Effector memory CD8-positive, alpha-beta T cell (primary cell): ENCODE data around the gene HIVEP3.
A peak's percentile ranks its signal among the peaks of the same experiment; 100 is the strongest.

Experiments
- ATAC-seq: fragments of 150-1000 bp; cut with Tn5 transposase; replicated peaks from 2 replicates; pipeline ENCODE4 v1.10.0; 2021; ENCODE audit warnings: mild to moderate bottlenecking, moderate library complexity
- DNase-seq, 3 experiments: peaks; one replicate each; pipeline ENCODE4 v3.0.0; 2021
- H3K27ac Mint-ChIP-seq, 2 donors: one replicate each; pipeline ENCODE4 v1.8.0; 2022; ENCODE audit warnings: mild to moderate bottlenecking in 2 of 2, mixed read lengths in 2 of 2, moderate library complexity in 2 of 2
- H3K27me3 Mint-ChIP-seq, 2 donors: one replicate each; pipeline ENCODE4 v1.8.0; 2022; ENCODE audit warnings: mixed read lengths in 2 of 2
- H3K36me3 Mint-ChIP-seq: one replicate; pipeline ENCODE4 v1.8.0; 2022; ENCODE audit warnings: mild to moderate bottlenecking, moderate library complexity, mixed read lengths; ENCODE audit not compliant: insufficient read depth
- H3K4me1 Mint-ChIP-seq, 2 donors: one replicate each; pipeline ENCODE4 v1.8.0; 2022; ENCODE audit warnings: low read depth in 2 of 2, mixed read lengths in 2 of 2
- H3K4me3 Mint-ChIP-seq, 2 donors: one replicate each; pipeline ENCODE4 v1.8.0; 2022; ENCODE audit warnings: mild to moderate bottlenecking in 2 of 2, mixed read lengths in 2 of 2, moderate library complexity in 2 of 2
- H3K9me3 Mint-ChIP-seq, 2 donors: one replicate each; pipeline ENCODE4 v1.8.0; 2022; ENCODE audit warnings: mixed read lengths in 2 of 2

HIVEP3 gene

DNA sequence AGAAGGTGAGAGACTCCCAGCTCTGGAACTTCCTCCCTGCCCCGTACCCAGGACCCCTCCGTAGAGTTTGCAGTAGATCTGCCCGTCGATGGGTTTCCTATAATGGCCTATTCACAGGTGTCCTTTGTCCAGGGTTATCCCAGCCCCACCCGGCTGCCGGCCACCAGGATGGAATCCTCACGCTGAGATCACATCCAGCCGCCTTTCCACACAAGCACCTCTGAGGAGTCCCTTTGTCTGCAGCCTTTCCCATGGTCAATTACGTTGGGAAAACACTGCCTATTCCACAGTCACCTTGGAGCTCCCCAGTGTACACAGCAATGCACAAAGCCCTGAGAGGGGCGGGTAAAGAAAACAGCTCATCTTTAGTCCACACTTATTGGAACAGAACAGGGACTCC lies 244.2 kb downstream of the HIVEP3 start:
- ATAC-seq (no peak), DNase-seq (no peak)
- Mint-ChIP-seq H3K27me3 (no peaks in the 10 kb centered on the region), H3K9me3 (no peaks in the 10 kb centered on the region), H3K27ac (peak overlapping the region; percentile 82 to 97), H3K36me3 (peaks cover 2% of the 10 kb centered on the region), H3K4me1 (peaks cover 62 to 64% of the 10 kb centered on the region in 2 donors), H3K4me3 (peak overlapping the region; percentile 16 to 53)

DNA sequence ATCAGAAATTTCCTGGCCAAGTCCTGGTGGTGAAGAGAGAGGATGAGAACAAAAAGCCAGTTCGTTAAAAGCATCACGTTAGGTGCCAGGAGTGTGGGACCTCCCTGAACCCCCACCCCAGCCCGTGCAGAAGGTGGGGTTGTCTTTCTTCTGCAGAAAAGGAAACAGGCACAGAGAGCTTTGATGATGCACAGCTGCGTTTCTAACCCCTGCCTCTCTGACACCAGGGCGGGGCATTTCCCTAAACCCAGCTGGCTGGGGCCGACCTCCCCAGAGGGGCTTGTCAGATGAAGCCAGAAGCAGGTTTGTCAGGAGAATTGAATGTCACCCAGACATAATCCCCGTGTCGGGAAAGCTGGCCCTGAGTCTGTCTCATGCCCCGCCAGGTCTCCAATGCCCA lies 244.9 kb downstream of the HIVEP3 start:
- Mint-ChIP-seq H3K9me3 (no peaks in the 10 kb centered on the region), H3K4me1 (peaks cover 55 to 57% of the 10 kb centered on the region in 2 donors), H3K36me3 (peaks cover 2% of the 10 kb centered on the region), H3K27me3 (no peaks in the 10 kb centered on the region), H3K27ac (peak overlapping the region; percentile 82 to 97), H3K4me3 (peak overlapping the region; percentile 53 to 76)
- ATAC-seq (peak; percentile 65), DNase-seq (peak in 2 of 3 experiments; percentile 20 to 32)

DNA sequence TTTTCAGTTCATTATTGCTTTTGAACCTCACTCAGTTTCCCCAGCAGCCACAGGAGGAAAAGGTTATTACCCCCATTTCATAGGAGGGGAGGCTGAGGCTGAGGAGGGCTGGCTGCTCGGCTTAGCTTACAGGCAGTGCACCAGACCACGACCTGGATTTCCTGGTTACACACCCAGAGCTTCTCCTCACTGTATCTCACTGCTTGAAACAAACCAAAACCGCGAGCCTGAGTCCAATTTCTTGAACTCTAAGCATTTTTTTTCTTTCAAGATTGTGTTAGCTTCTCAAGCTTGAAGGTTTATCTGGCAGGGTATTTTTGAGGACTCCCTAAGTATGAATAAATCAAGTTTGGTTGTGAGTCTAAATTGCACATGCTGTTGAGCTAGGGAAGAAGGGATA lies 245.3 kb downstream of the HIVEP3 start:
- Mint-ChIP-seq H3K4me3 (peak overlapping the region; percentile 53 to 76), H3K36me3 (peaks cover 2% of the 10 kb centered on the region), H3K27ac (peak overlapping the region; percentile 82 to 97), H3K27me3 (no peaks in the 10 kb centered on the region), H3K4me1 (peaks cover 51 to 56% of the 10 kb centered on the region in 2 donors), H3K9me3 (no peaks in the 10 kb centered on the region)
- peak; percentile 96 for ATAC-seq
- DNase-seq = peak; percentile 41 to 52 (median 47)

DNA sequence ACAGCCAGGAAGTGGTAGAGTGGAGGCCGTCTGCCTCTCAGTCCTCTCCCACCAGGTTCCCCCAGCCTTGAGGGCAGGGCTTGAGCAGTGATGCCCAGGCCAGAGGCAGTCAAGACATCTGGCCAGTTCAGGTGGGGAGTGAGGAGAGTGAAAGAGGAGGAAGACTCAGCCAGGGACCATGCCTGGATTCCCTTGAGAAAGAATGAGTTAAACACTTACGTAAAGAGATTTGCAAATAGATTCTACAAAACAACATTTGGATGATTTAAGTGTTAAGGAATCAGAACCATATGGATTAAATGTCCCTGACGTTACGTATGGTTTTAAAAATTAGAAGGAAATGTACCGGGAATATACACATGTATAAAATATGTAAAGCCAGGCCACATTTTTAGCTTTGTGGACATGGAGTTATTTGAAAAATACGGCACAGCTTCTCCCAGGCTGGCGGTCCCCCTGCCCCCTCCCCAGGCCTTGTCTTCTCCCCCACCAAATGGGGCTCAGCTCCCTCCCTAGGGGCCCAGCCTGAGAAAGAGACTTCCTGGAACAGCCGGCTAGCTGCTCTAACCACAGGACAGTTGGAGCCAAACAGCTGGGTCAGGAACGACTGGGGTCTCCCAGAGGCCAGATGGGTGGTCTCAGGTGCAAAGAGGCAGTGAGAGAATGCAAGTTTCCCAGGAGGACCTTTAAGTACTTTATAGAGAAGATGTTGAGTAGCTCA lies 245.9 kb downstream of the HIVEP3 start:
- DNase-seq (no peak), ATAC-seq (no peak)
- H3K36me3 Mint-ChIP-seq = peaks cover 2% of the 10 kb centered on the region
- peak overlapping the region; percentile 82 to 97 for H3K27ac Mint-ChIP-seq
- H3K4me1 Mint-ChIP-seq = peaks cover 49 to 58% of the 10 kb centered on the region in 2 donors
- peak overlapping the region; percentile 53 to 76 for H3K4me3 Mint-ChIP-seq
- no peaks in the 10 kb centered on the region for H3K9me3 Mint-ChIP-seq
- no peaks in the 10 kb centered on the region for H3K27me3 Mint-ChIP-seq

DNA sequence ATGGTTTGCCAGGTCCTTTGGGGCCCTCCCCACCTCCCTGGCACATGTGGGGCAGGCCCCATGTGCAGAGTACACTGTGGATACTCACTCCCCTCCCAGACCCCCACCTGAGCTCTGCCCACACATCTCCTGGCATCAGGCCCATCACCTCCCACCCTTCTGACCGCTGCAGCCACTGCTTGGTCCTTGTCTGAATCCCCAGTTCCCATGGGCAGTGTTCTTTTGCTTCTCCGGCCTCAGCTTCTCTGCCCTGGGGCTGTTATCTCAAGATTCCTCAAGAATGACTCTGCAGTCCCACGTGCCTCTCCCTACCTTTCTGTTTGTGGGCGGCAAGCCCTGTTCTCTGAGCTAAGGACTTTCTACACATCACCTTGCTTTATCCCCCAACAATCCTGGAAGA lies 246.5 kb downstream of the HIVEP3 start:
- Mint-ChIP-seq H3K4me1 (peaks cover 55 to 61% of the 10 kb centered on the region in 2 donors), H3K4me3 (peak overlapping the region; percentile 53 to 76), H3K27me3 (no peaks in the 10 kb centered on the region), H3K27ac (peak overlapping the region; percentile 82 to 97), H3K9me3 (no peaks in the 10 kb centered on the region), H3K36me3 (peaks cover 2% of the 10 kb centered on the region)
- ATAC-seq = no peak
- DNase-seq = no peak

DNA sequence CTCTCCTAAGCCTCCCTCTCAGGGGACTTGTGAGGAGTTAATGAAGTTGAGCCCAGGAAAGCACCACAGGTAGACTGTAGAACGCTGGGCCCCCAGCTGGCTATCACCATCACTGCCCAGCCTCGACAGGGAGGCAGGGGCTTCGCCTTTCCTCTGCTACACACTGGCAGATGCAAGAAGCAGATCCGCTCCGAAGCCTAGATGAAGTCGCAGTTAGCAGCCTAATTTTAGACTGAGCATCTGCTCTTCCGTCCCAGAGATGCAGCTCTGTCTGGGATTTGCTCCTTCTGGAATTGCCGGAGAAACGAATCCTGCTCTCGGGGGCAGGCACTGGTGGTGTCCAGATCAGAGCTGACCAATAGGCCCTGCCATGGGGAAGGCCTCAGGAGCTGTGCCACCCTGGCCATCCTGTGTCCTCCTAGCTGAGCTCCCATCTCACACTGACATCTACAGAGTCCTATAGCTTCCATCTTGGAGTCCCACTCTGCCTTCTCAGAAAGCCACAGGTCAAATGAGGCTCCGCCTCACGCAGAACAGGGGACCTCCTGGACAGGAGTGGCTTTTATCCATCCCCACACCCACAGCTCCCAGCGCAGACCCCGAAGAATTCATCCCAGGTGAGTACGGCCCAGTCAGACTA lies 247.5 kb downstream of the HIVEP3 start:
- Mint-ChIP-seq H3K36me3 (peaks cover 2% of the 10 kb centered on the region), H3K4me1 (peaks cover 65 to 68% of the 10 kb centered on the region in 2 donors), H3K27me3 (no peaks in the 10 kb centered on the region), H3K27ac (peak overlapping the region; percentile 53 to 97), H3K9me3 (no peaks in the 10 kb centered on the region), H3K4me3 (peak overlapping the region; percentile 15 to 76)
- no peak for ATAC-seq
- DNase-seq = no peak

DNA sequence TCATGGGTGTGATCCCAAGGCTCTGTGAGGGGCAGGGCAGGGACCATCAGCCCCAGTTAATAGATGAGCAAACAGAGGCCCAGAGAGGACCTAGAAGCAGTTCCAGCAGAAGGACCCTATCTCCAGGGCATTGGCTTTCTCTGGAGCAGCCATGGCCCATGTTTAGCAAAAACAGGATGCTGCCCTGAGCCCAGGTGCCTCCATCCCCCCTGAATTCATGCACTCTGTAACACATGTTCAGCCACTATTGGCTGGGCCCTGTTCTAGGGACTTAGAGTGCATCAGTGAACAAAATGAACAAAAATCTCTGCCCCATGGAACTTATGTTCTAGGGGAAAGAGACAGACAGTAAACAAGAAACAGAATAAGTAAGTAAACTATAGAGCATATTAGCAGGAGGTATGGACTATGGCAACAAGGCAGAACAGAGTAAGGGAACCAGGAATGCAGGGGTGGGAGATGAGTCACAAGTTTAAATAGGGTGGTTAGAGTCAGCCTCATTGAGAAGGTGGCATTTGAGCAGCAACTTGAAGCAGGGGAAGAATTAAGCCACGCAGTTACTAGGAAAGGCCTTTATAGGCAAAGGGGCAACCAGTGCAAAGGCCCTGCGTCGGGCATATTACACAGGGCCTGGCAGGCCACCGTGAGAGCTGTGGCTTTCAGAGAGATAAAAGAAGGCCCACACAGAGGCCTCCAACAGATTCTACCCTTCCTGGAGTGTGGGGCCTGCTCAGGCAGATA lies 248.3 kb downstream of the HIVEP3 start:
- Mint-ChIP-seq H3K27me3 (no peaks in the 10 kb centered on the region), H3K9me3 (no peaks in the 10 kb centered on the region), H3K4me3 (no peak overlapping the region), H3K27ac (peak overlapping the region in 1 of 2 donors; percentile 6), H3K36me3 (peaks cover 2% of the 10 kb centered on the region), H3K4me1 (peaks cover 69 to 72% of the 10 kb centered on the region in 2 donors)
- ATAC-seq (no peak), DNase-seq (no peak)

DNA sequence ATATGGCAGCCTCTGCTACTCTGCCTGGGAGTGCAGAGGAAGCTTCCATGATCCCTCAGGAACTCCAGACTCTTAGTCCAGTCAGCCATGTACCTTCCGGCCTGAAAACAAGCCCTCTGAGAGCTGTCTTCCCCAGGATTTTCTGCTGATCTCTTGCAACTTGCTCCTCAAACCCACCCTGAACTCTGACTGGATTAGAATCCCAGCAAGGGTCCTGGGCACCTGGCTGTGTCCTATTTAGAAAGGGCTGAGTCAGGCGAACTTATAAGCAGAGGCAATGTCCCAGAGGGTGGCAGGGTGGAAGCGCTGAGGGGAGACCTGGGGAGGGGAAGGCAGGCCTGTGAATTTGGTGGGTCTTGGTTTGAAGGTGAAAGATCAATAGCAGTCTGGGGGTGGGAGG lies 249.8 kb downstream of the HIVEP3 start:
- peak overlapping the region; percentile 38 to 51 for H3K27ac Mint-ChIP-seq

DNA sequence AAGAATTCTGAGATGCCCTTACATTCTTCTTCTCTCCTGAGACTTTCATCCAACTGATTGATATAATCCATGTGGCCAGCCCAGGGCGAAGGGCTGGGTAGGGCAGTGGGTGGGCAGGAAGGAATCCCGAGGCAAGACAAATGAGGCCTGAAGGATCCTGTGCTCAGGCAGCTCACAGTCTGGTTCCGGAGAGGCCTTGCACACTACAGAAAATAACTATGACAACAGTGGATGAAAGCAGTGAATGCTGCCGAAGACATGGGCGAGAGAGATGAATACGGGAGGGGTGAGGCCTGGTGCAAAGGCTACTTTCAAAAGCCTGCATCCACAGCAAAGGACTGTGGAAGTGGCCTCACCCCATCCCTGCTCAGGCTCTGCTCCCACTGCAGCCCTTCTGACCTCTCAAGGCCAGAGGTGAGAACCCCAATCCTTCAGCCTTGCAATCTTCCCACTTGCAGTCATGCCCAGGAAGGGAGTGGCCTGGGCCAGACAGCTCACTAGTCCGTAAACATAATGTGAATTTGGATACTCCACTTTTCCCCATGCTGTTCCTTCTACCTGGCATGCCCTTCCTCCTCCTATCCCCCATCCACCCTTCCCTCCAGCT lies 250.6 kb downstream of the HIVEP3 start:
- Mint-ChIP-seq H3K4me1 (peaks cover 57 to 66% of the 10 kb centered on the region in 2 donors), H3K4me3 (peak overlapping the region in 1 of 2 donors; percentile 3), H3K36me3 (peaks cover 2% of the 10 kb centered on the region), H3K27ac (peak overlapping the region; percentile 22 to 86), H3K27me3 (no peaks in the 10 kb centered on the region), H3K9me3 (no peaks in the 10 kb centered on the region)
- no peak for ATAC-seq
- DNase-seq = no peak

More for the DNA sequence above, 249.8 kb downstream of the HIVEP3 start:
- Mint-ChIP-seq H3K4me1 (peaks cover 60 to 69% of the 10 kb centered on the region in 2 donors), H3K27me3 (no peaks in the 10 kb centered on the region), H3K9me3 (no peaks in the 10 kb centered on the region), H3K36me3 (peaks cover 2% of the 10 kb centered on the region), H3K4me3 (no peak overlapping the region)
- no peak for ATAC-seq
- no peak for DNase-seq

DNA sequence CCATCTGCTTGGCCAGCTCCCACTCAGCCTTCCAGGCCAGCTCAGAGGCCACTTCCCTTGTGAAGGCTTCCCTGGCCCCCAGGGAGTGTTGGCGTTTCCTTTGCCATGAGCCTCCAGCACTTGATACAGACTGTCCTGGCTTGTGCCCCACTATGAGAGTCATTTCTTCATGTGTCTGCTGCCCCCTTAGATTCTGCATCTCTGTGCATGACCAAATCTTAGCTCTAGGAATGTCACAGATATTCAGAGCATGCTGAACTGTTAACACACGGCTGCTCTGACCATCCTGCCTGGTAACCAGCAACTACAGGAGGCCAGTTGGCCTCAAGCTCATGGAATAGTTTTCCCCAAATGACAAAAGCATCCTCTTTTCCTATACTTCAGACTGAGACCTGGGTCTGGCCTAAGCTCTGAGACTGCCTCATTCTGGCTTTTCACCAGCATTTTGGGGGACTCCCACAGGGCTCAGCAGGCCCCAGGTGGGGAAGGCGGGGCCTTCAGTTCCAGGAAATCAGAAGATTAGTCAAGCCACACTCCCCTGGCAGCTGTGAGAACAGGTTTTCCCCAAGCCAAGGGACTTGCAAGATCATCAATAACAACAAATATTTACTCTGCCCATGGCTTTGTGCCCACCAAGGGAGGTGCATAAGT lies 251.6 kb downstream of the HIVEP3 start:
- DNase-seq = peak; percentile 39 to 46 (median 45)

DNA sequence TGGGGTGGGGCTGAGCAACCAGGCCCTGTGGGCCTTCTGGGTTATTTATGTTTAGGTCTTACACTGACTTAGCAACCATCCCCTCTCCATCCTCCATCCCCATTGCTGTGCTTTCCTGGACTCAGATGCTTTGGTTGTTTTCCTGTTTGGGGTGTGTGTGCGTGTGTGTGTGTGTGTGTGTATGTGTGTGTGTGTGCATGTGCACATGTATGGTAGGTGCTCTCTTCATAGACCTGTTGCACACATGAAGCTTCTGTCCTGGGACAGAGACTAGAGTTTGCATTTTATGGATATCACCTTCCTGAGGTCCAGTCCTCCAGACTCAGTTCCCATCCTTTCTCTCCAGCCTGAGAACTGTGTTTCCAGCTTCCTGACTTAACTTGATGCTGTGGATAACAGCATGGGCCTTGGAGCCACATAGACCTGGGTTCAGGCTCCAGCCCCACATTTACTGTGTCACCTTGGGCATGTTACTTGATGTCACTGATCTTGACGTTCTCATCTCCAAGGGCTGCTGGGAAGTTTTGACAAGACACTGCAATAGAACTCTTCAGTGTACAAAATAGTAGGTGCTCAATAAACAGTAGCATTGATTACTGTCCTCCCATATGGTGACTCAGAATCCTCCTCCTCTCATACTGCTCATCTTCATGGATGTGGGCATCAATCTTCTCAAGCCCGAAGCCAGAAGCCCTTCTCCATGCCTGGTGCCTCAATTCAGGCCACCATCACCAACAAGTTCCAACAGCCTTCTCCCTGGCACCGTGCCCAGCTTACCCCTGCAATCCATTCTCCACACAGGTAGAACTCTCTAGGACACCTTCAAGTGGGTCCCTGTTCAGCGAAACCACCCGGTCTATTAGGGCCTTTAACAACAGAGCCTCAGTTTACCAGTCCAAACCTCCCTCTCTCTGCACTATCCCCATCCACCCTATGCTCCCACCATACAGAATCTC lies 252.5 kb downstream of the HIVEP3 start:
- DNase-seq (no peak), ATAC-seq (no peak)
- peak overlapping the region; percentile 41 to 45 for H3K4me3 Mint-ChIP-seq
- no peaks in the 10 kb centered on the region for H3K9me3 Mint-ChIP-seq
- peaks cover 44 to 55% of the 10 kb centered on the region in 2 donors for H3K4me1 Mint-ChIP-seq
- no peaks in the 10 kb centered on the region for H3K36me3 Mint-ChIP-seq
- H3K27me3 Mint-ChIP-seq = no peaks in the 10 kb centered on the region
- H3K27ac Mint-ChIP-seq = peak overlapping the region; percentile 86 to 92

More for the DNA sequence above, 251.6 kb downstream of the HIVEP3 start:
- Mint-ChIP-seq H3K27me3 (no peaks in the 10 kb centered on the region), H3K27ac (peak overlapping the region; percentile 86 to 92), H3K4me1 (peaks cover 48 to 59% of the 10 kb centered on the region in 2 donors), H3K36me3 (no peaks in the 10 kb centered on the region), H3K9me3 (no peaks in the 10 kb centered on the region), H3K4me3 (peak overlapping the region; percentile 41 to 45)
- ATAC-seq = peak; percentile 73
